HEK293 (cell line): ENCODE data around the gene NOL4L.
"Not testable (repeated sequence)": the region's sequence is repeated elsewhere in the genome, so short reads cannot be mapped to it uniquely, and the experiment has no call there.

Source experiments
- CTCF ChIA-PET: fragments of 350-600 bp; formaldehyde crosslinking; extraction: SDS; loops from one replicate; lab custom pipeline; 2021; ENCODE audit warnings: antibody characterized with exemption; lab: Yijun Ruan, JAX
- POLR2A ChIA-PET: fragments of 300-600 bp; formaldehyde crosslinking; extraction: SDS; loops from one replicate; lab custom pipeline; 2020; ENCODE audit warnings: antibody characterized with exemption, inconsistent platforms; lab: Yijun Ruan, JAX
- H3K27ac ChIP-seq: fragments of 200-500 bp; sonication (Bioruptor generic); 2 replicates; pipeline ENCODE4 v1.5.1; 2014; ENCODE audit warnings: low read depth, low read length, control low read depth, inconsistent platforms; ENCODE audit errors: extremely low read depth
- H3K36me3 ChIP-seq, 2 experiments: fragments of 200-500 bp in 1 of 2; sonication (Bioruptor generic) in 1 of 2; 1 replicate in 1 of 2; 2 replicates in 1 of 2; pipeline ENCODE4 v1.5.1; 2014 to 2017; ENCODE audit warnings: inconsistent platforms in 2 of 2, low read length in 2 of 2; ENCODE audit not compliant: control insufficient read depth in 2 of 2, insufficient read depth in 1 of 2
- H3K4me1 ChIP-seq: fragments of 200-500 bp; sonication (Bioruptor generic); 2 replicates; pipeline ENCODE4 v1.5.1; 2014; ENCODE audit warnings: mild to moderate bottlenecking, low read length, inconsistent platforms; ENCODE audit not compliant: control insufficient read depth, insufficient read depth
- H3K4me3 ChIP-seq: 2 replicates; pipeline ENCODE4 v1.5.1; 2011; ENCODE audit warnings: low read depth, mild to moderate bottlenecking, control low read depth, low read length, moderate library complexity
- H3K9me3 ChIP-seq: fragments of 200-500 bp; sonication (Bioruptor generic); 2 replicates; pipeline ENCODE4 v1.5.1; 2014; ENCODE audit warnings: low read depth, low read length, inconsistent platforms; ENCODE audit not compliant: control insufficient read depth, insufficient read depth
- BCL11B ChIP-seq: fragments of 450-650 bp; formaldehyde crosslinking; IDR thresholded peaks from 2 replicates; pipeline ENCODE4 v1.5.1; 2016; ENCODE audit warnings: low read depth, missing biosample characterization, missing genetic modification characterization
- HOXC10 ChIP-seq: sonication (generic); formaldehyde crosslinking; IDR thresholded peaks from 2 replicates; pipeline ENCODE4 v1.8.1; 2023; ENCODE audit warnings: mild to moderate bottlenecking, missing genetic modification reagents
- MYNN ChIP-seq: fragments of 450-650 bp; formaldehyde crosslinking; IDR thresholded peaks from 2 replicates; pipeline ENCODE4 v1.5.1; 2016; ENCODE audit warnings: missing biosample characterization, missing genetic modification characterization, borderline replicate concordance
- OSR2 ChIP-seq: fragments of 450-650 bp; formaldehyde crosslinking; IDR thresholded peaks from 2 replicates; pipeline ENCODE4 v1.5.1; 2016; ENCODE audit warnings: missing biosample characterization, missing genetic modification characterization
- TRIM28 ChIP-seq: IDR thresholded peaks from 2 replicates; pipeline ENCODE4 v1.6.1; 2011; ENCODE audit warnings: low read length, control low read depth, borderline replicate concordance
- ZBTB1 ChIP-seq: fragments of 450-650 bp; formaldehyde crosslinking; IDR thresholded peaks from 2 replicates; pipeline ENCODE4 v1.5.1; 2016; ENCODE audit warnings: missing biosample characterization, missing genetic modification characterization
- ZBTB8A ChIP-seq: fragments of 450-650 bp; formaldehyde crosslinking; IDR thresholded peaks from 2 replicates; pipeline ENCODE4 v1.5.1; 2016; ENCODE audit warnings: missing biosample characterization, missing genetic modification characterization
- ZEB2 ChIP-seq: fragments of 450-650 bp; formaldehyde crosslinking; IDR thresholded peaks from 2 replicates; pipeline ENCODE4 v1.5.1; 2016; ENCODE audit warnings: missing biosample characterization, missing genetic modification characterization
- ZNF121 ChIP-seq: fragments of 450-650 bp; formaldehyde crosslinking; IDR thresholded peaks from 2 replicates; pipeline ENCODE4 v1.5.1; 2016; ENCODE audit warnings: missing biosample characterization, missing genetic modification characterization
- ZNF16 ChIP-seq: fragments of 450-650 bp; formaldehyde crosslinking; IDR thresholded peaks from 2 replicates; pipeline ENCODE4 v1.5.1; 2016; ENCODE audit warnings: low read depth, missing biosample characterization, missing genetic modification characterization
- ZNF175 ChIP-seq: fragments of 450-650 bp; formaldehyde crosslinking; IDR thresholded peaks from 2 replicates; pipeline ENCODE4 v1.5.1; 2016; ENCODE audit warnings: missing biosample characterization, missing genetic modification characterization
- ZNF19 ChIP-seq: fragments of 450-650 bp; formaldehyde crosslinking; IDR thresholded peaks from 2 replicates; pipeline ENCODE4; 2016; ENCODE audit warnings: missing biosample characterization, missing genetic modification characterization, low read depth
- ZNF221 ChIP-seq: fragments of 450-650 bp; formaldehyde crosslinking; IDR thresholded peaks from 2 replicates; pipeline ENCODE4 v1.5.1; 2017; ENCODE audit warnings: missing biosample characterization, missing genetic modification characterization, borderline replicate concordance
- ZNF23 ChIP-seq: fragments of 450-650 bp; formaldehyde crosslinking; IDR thresholded peaks from 2 replicates; pipeline ENCODE4 v1.5.1; 2016; ENCODE audit warnings: missing biosample characterization, missing genetic modification characterization, borderline replicate concordance
- ZNF24 ChIP-seq: fragments of 450-650 bp; formaldehyde crosslinking; IDR thresholded peaks from 2 replicates; pipeline ENCODE4 v1.5.1; 2016; ENCODE audit warnings: missing biosample characterization, missing genetic modification characterization
- ZNF266 ChIP-seq: fragments of 450-650 bp; formaldehyde crosslinking; IDR thresholded peaks from 2 replicates; pipeline ENCODE4 v1.5.1; 2016; ENCODE audit warnings: missing biosample characterization, missing genetic modification characterization, low read depth
- ZNF394 ChIP-seq: fragments of 450-650 bp; formaldehyde crosslinking; IDR thresholded peaks from 2 replicates; pipeline ENCODE4 v1.5.1; 2016; ENCODE audit warnings: missing biosample characterization, missing genetic modification characterization, mild to moderate bottlenecking, moderate library complexity, borderline replicate concordance
- ZNF600 ChIP-seq: fragments of 450-650 bp; formaldehyde crosslinking; IDR thresholded peaks from 2 replicates; pipeline ENCODE4 v1.5.1; 2016; ENCODE audit warnings: missing biosample characterization, missing genetic modification characterization
- ZNF843 ChIP-seq: fragments of 450-650 bp; formaldehyde crosslinking; IDR thresholded peaks from 2 replicates; pipeline ENCODE4 v1.5.1; 2016; ENCODE audit warnings: missing biosample characterization, missing genetic modification characterization
- TF ChIP-seq, protein P1 (sequence below): sonication (generic); formaldehyde crosslinking; IDR thresholded peaks from 2 replicates; pipeline ENCODE4 v1.8.1; 2022; ENCODE audit warnings: mild to moderate bottlenecking, moderate library complexity, missing genetic modification reagents
- TF ChIP-seq, protein P2 (sequence below): fragments of 450-650 bp; formaldehyde crosslinking; IDR thresholded peaks from 2 replicates; pipeline ENCODE4 v1.5.0; 2017; ENCODE audit warnings: missing biosample characterization, missing genetic modification characterization, borderline replicate concordance
- TF ChIP-seq, protein P3 (sequence below): fragments of 450-650 bp; formaldehyde crosslinking; IDR thresholded peaks from 2 replicates; pipeline ENCODE4 v1.5.1; 2016; ENCODE audit warnings: missing biosample characterization, missing genetic modification characterization

The NOL4L gene

DNA sequence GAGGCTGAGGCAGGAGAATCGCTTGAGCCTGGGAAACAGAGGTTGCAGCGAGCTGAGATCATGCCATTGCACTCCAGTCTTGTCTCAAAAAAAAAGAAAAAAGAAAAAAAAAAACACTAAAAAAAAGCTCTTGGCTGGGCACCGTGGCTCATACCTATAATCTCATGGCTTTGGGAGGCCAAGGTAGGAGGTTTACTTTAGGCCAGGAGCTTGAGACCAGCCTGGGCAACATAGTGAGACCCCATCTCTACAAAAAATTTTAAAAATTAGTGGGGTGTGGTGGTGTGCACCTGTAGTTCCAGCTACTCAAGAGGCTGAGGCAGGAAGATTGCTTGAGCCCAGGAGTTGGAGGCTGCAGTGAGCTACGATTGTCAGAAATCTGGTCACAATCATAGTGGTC is 7.5 kb upstream of the NOL4L start:
- H3K27ac ChIP-seq, H3K4me1 ChIP-seq, H3K9me3 ChIP-seq, H3K4me3 ChIP-seq, H3K36me3 ChIP-seq, CTCF ChIA-PET, POLR2A ChIA-PET: not testable (repeated sequence)
- 0 out of 2 replicates have a peak, but pooled peaks have one; percentile 37 for TF ChIP-seq ZNF121 (tag by site-specific recombination)

DNA sequence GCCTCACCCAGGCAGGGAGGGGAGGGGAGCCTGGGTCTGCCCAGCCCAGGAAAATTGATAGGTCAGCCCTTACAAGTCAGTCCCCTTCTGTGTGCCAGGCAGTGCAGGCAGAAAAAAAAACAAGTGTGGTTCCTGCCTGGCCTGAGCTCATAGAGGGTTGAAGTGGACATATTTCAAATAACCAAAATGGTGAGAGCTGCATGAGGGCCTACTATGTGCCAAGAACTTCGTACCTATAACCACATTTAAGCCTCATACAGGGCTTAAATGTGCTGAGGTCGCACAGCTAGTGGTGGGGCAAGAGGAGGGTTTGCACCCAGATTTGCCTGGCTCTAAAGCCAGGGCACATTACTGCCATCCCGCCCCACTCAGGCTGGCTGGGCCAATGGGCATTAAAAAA is 6.9 kb upstream of the NOL4L start:
- ChIA-PET POLR2A (interaction anchor here (0.7 kb wide), 1 partner anchor 898 kb away, joined by 12 read pairs; the partner anchor contains the start of gene CBFA2T2), CTCF (no interaction called here)
- H3K4me3 ChIP-seq, result no peak overlapping the region

DNA sequence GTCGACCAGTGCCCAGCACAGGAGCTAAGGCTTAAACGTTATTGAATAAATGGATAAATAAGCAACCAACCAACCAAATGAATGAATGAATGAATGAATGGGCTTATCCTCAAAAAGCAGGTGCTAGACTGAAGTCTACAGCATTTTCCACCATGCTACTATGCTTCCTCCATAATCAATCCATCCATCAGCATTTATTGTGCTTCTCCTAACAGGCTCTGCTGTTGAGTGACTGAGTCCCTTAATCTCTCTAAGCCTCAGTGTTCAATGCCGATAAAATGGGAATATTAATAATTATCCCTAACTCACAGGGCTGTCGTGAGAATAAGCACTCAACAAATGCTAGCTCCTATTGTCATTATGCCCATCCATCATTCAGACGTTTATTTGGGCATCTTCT is 4.6 kb upstream of the NOL4L start:
- POLR2A ChIA-PET, result no interaction called here
- CTCF ChIA-PET, result interaction anchor here (0.6 kb wide), 1 partner anchor 128 kb away, joined by 5 read pairs; no protein-coding TSS in a partner anchor
- Histone ChIP-seq H3K27ac (no peak overlapping the region), H3K4me3 (no peak overlapping the region), H3K36me3 (no peaks in the 10 kb centered on the region), H3K4me1 (no peaks in the 10 kb centered on the region), H3K9me3 (no peaks in the 10 kb centered on the region)
- TF ChIP-seq ZNF24 (tag by site-specific recombination) (0 out of 2 replicates have a peak, but pooled peaks have one; percentile 23), ZEB2 (tag by site-specific recombination) (no peak)

More for the DNA sequence above, 6.9 kb upstream of the NOL4L start:
- Histone ChIP-seq H3K36me3 (no peaks in the 10 kb centered on the region), H3K27ac (no peak overlapping the region), H3K9me3 (no peaks in the 10 kb centered on the region), H3K4me1 (no peaks in the 10 kb centered on the region)
- no peak for TF ChIP-seq ZNF843 (tag by site-specific recombination)
- TF ChIP-seq BCL11B (tag by site-specific recombination), result no peak
- no peak for TF ChIP-seq TRIM28
- no peak for TF ChIP-seq ZBTB1 (tag by site-specific recombination)
- TF ChIP-seq, protein P1, sequence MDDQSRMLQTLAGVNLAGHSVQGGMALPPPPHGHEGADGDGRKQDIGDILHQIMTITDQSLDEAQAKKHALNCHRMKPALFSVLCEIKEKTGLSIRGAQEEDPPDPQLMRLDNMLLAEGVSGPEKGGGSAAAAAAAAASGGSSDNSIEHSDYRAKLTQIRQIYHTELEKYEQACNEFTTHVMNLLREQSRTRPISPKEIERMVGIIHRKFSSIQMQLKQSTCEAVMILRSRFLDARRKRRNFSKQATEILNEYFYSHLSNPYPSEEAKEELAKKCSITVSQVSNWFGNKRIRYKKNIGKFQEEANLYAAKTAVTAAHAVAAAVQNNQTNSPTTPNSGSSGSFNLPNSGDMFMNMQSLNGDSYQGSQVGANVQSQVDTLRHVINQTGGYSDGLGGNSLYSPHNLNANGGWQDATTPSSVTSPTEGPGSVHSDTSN (CRISPR knock-in tag), result no peak

DNA sequence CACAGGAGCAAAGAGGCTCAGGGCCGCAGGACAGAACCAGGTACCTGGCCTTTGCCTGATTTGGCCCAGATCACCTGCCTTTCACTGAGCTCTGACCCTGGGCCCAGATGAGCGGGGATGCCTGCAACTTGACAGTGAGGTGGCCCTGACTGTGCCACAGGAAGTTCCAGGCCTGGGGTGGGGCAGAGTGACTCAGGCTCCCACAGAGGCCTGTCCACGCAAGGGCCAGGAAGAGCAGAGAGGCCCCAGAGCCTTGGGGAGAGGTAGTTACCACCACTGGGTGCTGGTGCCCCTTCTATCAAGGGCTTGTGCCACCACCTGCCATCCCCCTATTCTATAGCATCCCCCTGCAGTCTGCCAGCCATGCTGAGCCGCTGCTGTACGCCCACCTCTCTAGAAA is 4.1 kb upstream of the NOL4L start:
- H3K27ac ChIP-seq, result no peak overlapping the region
- no peaks in the 10 kb centered on the region for H3K36me3 ChIP-seq
- CTCF ChIA-PET, result interaction anchor here (0.6 kb wide), 1 partner anchor 129 kb away, joined by 5 read pairs; no protein-coding TSS in a partner anchor
- TF ChIP-seq MYNN (no peak), ZNF221 (no peak), ZNF394 (tag by site-specific recombination) (no peak), ZBTB8A (tag by site-specific recombination) (no peak), TRIM28 (no peak), ZNF23 (tag by site-specific recombination) (no peak), HOXC10 (CRISPR knock-in tag) (no peak), OSR2 (tag by site-specific recombination) (no peak), ZNF19 (tag by site-specific recombination) (no peak), ZNF16 (tag by site-specific recombination) (no peak), ZNF266 (tag by site-specific recombination) (no peak), ZNF600 (no peak), ZNF175 (tag by site-specific recombination) (no peak)
- TF ChIP-seq, protein P2, sequence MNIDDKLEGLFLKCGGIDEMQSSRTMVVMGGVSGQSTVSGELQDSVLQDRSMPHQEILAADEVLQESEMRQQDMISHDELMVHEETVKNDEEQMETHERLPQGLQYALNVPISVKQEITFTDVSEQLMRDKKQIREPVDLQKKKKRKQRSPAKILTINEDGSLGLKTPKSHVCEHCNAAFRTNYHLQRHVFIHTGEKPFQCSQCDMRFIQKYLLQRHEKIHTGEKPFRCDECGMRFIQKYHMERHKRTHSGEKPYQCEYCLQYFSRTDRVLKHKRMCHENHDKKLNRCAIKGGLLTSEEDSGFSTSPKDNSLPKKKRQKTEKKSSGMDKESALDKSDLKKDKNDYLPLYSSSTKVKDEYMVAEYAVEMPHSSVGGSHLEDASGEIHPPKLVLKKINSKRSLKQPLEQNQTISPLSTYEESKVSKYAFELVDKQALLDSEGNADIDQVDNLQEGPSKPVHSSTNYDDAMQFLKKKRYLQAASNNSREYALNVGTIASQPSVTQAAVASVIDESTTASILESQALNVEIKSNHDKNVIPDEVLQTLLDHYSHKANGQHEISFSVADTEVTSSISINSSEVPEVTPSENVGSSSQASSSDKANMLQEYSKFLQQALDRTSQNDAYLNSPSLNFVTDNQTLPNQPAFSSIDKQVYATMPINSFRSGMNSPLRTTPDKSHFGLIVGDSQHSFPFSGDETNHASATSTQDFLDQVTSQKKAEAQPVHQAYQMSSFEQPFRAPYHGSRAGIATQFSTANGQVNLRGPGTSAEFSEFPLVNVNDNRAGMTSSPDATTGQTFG, result no peak
- TF ChIP-seq, protein P3, sequence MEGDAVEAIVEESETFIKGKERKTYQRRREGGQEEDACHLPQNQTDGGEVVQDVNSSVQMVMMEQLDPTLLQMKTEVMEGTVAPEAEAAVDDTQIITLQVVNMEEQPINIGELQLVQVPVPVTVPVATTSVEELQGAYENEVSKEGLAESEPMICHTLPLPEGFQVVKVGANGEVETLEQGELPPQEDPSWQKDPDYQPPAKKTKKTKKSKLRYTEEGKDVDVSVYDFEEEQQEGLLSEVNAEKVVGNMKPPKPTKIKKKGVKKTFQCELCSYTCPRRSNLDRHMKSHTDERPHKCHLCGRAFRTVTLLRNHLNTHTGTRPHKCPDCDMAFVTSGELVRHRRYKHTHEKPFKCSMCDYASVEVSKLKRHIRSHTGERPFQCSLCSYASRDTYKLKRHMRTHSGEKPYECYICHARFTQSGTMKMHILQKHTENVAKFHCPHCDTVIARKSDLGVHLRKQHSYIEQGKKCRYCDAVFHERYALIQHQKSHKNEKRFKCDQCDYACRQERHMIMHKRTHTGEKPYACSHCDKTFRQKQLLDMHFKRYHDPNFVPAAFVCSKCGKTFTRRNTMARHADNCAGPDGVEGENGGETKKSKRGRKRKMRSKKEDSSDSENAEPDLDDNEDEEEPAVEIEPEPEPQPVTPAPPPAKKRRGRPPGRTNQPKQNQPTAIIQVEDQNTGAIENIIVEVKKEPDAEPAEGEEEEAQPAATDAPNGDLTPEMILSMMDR, result no peak
- TF ChIP-seq, all 188 proteins: peak for 0
- POLR2A ChIA-PET, result no interaction called here
- Histone ChIP-seq H3K4me1 (no peaks in the 10 kb centered on the region), H3K4me3 (no peak overlapping the region), H3K9me3 (no peaks in the 10 kb centered on the region)
